ENCODE results near the gene RTN3.

GRCh38 chr11:63641727-63642126 is 39.6 kb upstream of the RTN3 start:
- peak in 2 of 3 experiments; percentile 6 to 35; a peak in 1 of 6 replicates for TF ChIP-seq CTCF (IDR thresholded peaks at IDR 0.05 in 2 of 3, conservative IDR thresholded peaks at IDR 0.05 in 1 of 3; ENCODE audit: borderline replicate concordance in 1 of 3, insufficient read depth in 1 of 3, low read depth in 2 of 3, low read length in 2 of 3)
- no peak for TF ChIP-seq SP1 (IDR thresholded peaks at IDR 0.05; ENCODE audit: low read depth)
- no peak for TF ChIP-seq SIN3A (IDR thresholded peaks at IDR 0.05; ENCODE audit: low read depth)
- no peak for TF ChIP-seq EZH2 (IDR thresholded peaks at IDR 0.05)
- TF ChIP-seq RAD21 (IDR thresholded peaks at IDR 0.05; ENCODE audit: low read depth), result peak; percentile 54
- TF ChIP-seq POLR2AphosphoS5 (IDR thresholded peaks at IDR 0.05; ENCODE audit: low read depth, low read length), result no peak
- no peak for TF ChIP-seq POLR2A (IDR thresholded peaks at IDR 0.05; ENCODE audit: borderline replicate concordance, extremely low read depth, insufficient read depth, insufficient read length)
